Activated T-cell treated with anti-CD3 and anti-CD28 coated beads, Interleukin-2, amount 50 U/mL, for 48 hours (primary cell): ENCODE results near the gene KRT24.

Source experiments
- DNase-seq, 2 experiments: peaks; one replicate each; pipeline ENCODE4 v3.0.0-alpha.2; 2020

The KRT24 gene

DNA sequence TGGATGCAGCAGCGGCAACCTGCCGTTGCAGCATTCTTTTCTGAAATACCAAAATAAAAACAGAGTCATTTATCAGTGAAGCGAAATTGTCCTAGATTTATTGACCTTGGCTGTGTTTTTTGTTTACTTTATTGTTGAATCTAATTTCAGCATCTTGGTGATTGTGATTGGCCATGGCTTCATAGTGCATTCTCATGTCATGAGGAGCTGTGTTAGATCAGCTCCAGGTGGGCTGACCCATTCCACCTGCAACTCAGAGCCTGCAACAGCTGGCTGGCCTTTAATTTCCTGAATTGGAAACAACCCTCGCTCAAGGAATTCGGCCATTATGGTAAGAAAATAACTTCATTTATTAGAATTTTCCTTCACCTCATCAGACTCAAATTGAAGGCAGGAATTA, 16.4 kb downstream of the KRT24 start:
- DNase-seq: no peak

DNA sequence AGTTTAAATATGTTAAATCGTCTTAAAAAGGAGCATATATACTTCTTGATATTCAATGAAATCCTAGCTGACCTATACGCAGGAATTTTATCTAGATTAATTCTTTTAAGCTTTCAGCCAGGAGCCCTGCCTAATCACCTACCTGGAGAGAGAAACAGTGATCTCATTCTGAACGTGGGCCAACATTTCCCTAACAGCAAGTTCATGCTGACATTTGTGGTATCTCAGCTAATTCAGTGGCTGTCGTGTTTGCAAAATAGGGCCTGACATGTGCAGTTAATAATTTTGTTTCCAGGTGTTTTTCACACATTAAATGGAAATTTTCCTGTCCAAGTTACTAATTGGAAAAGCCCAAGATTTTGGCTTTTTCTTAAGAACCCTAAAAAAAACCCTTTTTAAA, 17.4 kb downstream of the KRT24 start:
- DNase-seq: no peak

DNA sequence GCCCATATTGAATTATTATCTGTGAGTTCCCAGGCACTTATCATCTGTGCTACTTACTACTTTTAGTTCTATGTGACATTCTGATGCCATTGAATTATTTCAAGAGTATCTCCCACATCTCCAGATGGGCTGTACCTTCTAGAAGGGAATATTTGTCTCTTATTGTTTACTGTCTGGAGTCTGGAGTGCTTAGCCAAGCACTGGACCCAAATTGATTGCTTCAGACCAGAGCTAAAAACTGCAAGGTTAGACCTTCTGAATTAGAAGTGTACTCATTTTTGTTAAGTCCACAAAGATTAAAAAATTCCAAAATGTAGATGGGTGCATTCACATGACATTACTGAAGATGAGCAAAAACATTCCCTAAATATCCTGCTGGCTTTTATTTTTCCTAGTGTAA, 22.6 kb downstream of the KRT24 start:
- no peak for DNase-seq

DNA sequence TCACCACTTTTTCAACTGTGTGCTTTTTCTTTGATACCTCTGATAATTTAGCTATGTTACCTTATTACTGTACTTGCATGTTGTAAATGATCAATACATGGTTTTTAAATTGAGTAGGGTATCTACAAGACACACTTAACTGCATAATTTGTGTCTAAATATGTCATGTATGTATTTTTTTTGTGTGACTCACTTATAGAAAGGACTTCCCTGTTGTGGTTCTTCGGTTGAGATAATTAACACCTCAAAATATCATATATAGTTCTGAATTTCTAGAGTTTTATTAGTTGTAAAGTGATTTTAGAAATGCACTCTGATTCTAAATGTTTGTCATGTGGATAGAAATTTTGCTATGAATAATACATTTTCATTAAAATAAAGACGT, 24.0 kb downstream of the KRT24 start:
- no peak for DNase-seq

DNA sequence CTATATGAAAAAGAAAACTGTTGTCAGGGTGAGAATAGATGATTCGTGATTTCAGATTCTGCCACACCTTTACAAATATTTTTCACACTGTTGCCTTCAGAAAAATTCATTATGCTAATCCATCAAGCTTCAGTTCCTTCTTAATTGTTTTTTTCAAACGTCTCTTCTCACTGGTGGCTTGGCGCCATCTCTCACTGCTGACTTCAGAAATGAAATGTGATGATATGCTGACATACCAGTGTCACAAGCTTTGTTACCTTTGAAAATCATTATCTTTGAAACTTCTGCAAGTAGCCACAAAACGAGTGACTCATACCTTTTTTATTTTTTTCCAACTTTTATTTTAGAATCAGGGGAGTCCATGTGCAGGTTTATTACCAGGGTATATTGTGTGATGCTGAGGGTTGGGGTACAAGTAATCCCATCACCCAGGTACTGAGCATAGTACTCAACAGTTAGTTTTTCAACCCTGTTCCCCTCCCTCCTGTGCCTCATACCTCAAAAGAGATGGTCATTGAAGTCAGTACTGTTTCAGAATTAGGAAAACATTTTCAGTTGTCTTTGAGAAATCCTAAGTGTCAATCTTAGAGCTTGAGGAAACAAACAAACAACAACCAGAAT, 24.5 kb downstream of the KRT24 start:
- no peak for DNase-seq

- DNase-seq: no peak
Measured at GRCh38 chr17:40675905-40676304, 27.6 kb downstream of the KRT24 start.

DNA sequence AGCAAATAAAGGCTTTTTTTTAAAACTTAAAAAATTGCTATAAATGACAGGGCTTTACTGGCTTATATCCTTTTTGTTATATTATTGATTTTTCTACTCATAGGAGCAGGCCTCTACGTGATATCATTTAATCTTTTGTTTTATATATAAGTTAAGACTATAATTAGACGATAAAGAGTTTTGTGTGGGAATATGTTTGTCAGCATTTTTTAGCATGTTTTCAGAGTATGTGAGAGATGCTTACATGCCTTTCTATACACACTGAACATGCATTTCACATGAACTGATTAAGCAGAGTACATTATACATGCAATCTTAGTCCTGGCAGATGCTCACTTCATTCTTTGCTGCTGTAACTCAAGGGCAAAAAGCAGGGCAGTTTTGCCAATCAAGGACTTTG, 30.9 kb downstream of the KRT24 start:
- DNase-seq: no peak

GRCh38 chr17:40671282-40671681, 32.3 kb downstream of the KRT24 start:
- DNase-seq: no peak

DNA sequence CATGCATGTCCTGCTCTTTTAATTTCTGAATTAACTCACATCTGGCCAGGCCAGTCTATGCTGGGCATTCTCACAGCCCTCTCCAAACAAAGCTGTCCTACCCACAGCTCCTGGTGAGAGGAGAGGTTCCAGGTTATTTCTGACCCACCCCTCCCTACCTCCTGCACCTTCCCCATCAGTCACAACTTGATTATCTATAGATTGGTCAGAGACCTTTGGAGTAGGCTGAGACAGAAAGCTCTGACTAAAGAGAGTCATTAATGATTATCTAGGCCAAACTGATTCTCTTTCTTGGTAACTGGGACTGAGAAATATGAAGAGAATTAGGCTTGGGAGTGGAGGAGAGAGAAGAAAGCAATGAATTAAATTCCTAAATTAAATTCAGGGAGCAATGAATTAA, 37.2 kb downstream of the KRT24 start:
- no peak for DNase-seq

DNA sequence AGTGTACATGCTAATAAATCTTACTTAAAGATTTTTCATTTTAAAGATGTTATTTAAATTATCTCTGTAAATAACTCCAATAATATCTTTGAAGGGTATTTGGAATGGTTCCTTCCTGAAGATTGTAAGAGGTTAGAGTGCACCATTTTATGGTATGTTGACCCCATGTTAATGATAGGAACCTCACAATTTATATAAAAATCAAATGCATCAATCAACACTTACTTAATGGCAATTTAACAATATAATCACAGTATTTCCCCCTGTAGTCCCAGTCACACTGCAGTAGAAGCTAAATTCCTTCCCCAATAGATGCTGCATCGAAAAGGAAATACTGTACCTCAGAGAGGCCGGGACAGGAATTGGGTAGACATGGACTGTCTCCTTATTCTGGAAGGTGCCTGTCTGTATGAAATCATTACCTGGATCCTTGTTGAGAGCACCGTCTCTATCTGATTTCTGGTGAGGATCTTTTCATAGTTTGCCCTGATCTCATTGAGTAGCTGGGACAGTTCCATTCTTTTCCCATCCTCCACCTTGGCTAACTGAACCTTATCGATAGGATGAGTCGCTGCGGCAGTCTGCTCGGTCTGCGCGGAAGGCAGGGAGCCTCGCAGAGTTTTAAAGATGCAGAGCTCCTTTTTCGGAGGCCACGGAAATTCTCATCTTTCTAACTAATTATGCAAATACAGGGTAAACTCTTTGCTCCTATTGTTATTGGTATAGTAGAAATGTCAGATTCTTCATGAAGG, 38.8 kb downstream of the KRT24 start, which contains the start of gene KRT222:
KRT222 (minus strand) TSS at position 596 of the 752 bp plus-strand sequence; CDS start at position 518, 78 bp downstream.
- DNase-seq: no peak

DNA sequence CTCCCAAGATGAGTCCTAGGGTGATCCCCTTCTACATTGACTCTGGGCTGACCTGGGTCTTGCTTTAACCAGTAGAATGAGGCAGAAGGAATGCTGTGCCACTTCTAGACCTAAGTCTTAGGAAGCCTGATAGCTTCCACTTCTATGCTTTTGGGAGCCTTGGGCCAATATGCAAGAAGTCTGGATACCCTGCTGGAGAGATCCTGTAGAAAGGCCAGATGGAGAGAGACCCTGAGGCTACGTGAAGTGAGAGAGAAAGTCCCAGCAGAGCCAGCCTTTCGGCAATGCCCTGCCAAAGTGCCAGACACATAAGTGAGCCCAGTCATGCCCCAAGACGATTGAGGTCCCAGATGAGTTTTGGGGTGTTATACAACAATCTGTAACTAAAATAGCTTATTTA, 40.3 kb downstream of the KRT24 start:
- DNase-seq: no peak

DNA sequence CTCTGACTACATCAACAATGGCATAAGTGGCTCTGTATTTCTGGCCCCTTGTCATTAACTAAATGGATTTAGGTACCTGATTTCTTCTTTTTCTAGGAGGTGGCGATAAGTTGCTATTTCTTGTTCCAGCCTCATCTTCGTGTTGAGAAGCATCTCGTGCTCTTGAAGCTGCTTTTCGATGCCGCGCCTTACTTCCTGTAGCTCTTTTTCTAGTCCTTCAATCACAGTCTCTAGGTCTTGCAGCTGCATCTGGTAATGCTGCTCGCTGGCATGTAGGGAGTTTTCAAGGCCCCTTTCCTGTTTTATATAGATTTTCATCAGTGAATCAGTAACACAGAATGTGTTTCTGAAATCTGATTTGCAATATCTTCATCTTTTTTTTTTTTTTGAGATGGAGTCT, 43.6 kb downstream of the KRT24 start:
- DNase-seq: no peak

GRCh38 chr17:40658396-40658795, 45.2 kb downstream of the KRT24 start:
- no peak for DNase-seq

- no peak for DNase-seq
Measured at GRCh38 chr17:40651939-40652338, 51.6 kb downstream of the KRT24 start.

DNA sequence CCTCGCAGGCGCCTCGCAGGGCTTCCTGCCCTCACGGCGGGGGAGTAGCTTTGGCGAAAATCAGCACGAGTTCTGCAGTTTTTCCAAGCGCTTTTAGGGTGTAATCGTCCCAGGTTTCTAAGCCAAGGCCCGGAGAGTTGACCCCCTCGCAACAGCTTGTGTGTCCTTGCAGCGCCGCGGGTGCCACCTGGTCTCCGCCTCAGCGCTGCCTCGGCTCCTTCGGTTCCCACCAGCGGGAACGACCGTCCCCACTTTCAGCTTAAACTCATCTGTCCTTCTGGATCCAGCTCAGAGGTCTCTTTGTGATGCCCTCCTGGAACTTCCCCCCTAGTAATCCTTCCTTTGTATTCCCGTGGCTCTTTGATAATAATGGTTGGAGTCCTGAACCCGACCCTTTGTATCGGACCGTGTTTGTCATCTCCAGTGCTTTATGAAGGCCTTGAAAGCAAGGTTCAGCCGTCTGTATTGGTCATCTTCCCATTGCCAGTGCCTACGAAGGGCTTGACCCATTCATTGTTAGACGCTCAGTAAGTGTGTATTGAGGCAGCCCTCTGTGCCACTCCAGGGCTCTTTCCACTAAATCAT, 55.1 kb downstream of the KRT24 start:
- DNase-seq: no peak
